Activated T-helper 1 cell treated with anti-CD3 and anti-CD28 coated beads, Interleukin-2, amount 50 U/mL, for 16 hours (primary cell): Measurements from ENCODE around the gene SOAT2.
"Not testable (repeated sequence)": the region's sequence is repeated elsewhere in the genome, so short reads cannot be mapped to it uniquely, and the experiment has no call there.

Experiments used
- DNase-seq, 2 donors: peaks; one replicate each; pipeline ENCODE4 v3.0.0-alpha.2; 2020; ENCODE audit warnings: low read depth in 1 of 2, low spot score in 1 of 2

Gene SOAT2

GRCh38 chr12:53101931-53102781 is 1.1 kb upstream of the SOAT2 start:
- DNase-seq = no peak

GRCh38 chr12:53103860-53104305 is 597 bp downstream of the SOAT2 start:
- DNase-seq = no peak

- no peak for DNase-seq
These were observed 2.0 kb downstream of the SOAT2 start for GRCh38 chr12:53105256-53105655.

DNA sequence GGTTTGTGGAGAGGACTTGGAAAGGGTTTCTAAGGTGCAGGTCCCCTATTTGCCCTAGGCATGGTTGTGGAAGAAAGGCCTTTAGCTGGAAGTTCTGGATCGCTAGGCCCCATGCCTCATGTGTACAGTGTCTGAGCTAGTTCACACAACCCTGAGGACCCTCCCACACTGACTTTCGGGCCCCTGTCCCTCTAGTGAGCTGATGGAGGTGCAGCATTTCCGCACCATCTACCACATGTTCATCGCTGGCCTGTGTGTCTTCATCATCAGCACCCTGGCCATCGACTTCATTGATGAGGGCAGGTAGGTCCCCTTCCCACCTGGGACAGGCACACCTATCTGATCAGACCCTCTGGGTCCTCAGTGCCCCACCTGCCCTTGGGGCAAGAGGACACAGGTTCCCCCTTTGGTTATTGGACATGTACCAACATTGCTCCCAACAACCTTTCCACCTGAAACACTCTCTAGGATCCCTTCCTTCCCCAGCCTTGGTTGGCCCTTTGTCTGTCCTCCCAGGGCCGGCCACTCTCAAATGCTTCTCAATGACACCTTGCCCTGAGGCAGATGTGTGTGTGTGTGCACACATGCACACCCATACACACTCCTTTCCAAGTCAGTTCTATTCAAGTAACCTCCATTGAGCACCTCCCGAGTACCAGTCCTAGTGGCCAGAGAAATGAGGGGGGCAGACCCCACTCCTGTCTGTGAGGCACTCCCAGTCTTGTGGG is 2.6 kb downstream of the SOAT2 start:
- no peak for DNase-seq

DNA sequence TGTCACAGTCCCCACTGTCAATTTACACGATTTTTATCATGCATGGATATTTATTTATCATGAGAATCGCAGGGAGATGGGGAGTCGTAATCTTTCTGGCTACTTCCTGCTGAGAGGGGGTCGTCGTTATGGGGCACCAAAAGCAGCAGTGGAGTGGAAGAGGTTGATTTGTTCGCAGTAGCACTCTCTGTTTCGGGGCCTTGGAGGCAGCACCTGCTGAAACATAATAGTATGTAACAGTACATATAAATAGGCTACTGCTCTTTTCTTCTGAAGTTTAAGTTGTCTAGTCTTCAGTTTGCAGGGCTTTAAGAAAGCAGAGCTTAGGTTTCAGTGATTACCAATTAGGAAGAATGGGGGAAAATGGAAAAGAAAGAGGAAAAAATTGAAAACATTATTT is 3.8 kb downstream of the SOAT2 start:
- DNase-seq = no peak

DNA sequence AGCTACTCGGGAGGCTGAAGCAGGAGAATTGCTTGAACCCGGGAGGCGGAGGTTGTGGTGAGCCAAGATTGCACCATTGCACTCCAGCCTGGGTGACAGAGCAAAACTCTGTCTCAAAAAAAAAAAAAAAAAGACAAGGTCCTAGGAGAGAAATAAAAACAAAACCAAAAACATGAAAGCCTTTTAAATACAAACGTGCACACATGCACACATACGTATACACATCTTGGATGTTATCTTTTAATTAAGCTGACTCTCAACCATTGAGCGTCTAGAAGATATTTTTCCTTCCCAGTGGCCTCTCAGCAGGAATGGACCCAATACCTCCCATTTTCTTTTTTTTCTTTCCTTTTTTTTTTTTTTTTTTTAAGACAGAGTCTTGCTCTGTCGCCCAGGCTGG is 9.1 kb downstream of the SOAT2 start:
- DNase-seq = not testable (repeated sequence)

- DNase-seq = no peak
These were observed 9.9 kb downstream of the SOAT2 start for GRCh38 chr12:53113136-53113705.

DNA sequence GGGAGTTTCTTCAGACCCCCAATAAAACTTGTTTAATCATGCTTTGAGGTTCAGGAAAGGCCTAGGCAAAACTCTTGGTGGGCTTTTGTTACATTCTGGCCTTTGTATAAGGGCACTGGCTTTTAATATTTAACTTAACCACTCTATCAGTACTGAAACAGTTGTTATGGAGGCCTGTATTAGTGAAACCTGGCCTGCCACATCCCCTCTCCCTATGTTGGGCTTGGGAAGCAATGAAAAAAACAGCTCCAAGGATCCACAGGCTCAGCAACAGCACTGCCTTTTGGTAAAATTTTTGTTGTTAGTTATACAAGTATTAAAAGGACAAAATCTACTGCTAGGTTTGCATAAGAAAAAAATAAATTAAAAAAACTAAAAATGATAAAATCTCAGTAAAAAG is 10.7 kb downstream of the SOAT2 start:
- no peak for DNase-seq

- DNase-seq = no peak
These were observed 12.0 kb downstream of the SOAT2 start for GRCh38 chr12:53115112-53115890.

GRCh38 chr12:53115891-53116648 is 12.8 kb downstream of the SOAT2 start:
- no peak for DNase-seq

DNA sequence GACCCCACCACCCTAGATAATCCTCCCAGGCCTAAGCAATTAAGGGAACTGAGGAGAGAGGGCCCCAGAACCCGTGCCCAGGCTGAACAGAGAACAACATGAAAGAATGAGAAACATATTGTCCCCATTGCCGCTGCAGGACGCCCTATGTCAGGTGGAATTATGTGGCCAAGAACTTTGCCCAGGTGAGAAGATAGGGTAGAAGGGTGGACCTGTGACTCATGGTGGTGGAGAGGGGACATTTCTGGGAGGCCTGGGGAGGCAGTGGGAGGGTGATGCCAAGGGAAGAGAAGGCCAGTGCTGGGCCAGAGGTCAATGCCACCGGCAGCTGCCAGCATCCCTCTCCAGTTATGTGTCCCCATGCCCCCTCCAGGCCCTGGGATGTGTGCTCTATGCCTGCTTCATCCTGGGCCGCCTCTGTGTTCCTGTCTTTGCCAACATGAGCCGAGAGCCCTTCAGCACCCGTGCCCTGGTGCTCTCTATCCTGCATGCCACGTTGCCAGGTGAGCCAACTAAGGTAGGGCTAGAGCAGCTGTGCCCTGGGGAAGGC is 15.5 kb downstream of the SOAT2 start:
- DNase-seq = no peak

DNA sequence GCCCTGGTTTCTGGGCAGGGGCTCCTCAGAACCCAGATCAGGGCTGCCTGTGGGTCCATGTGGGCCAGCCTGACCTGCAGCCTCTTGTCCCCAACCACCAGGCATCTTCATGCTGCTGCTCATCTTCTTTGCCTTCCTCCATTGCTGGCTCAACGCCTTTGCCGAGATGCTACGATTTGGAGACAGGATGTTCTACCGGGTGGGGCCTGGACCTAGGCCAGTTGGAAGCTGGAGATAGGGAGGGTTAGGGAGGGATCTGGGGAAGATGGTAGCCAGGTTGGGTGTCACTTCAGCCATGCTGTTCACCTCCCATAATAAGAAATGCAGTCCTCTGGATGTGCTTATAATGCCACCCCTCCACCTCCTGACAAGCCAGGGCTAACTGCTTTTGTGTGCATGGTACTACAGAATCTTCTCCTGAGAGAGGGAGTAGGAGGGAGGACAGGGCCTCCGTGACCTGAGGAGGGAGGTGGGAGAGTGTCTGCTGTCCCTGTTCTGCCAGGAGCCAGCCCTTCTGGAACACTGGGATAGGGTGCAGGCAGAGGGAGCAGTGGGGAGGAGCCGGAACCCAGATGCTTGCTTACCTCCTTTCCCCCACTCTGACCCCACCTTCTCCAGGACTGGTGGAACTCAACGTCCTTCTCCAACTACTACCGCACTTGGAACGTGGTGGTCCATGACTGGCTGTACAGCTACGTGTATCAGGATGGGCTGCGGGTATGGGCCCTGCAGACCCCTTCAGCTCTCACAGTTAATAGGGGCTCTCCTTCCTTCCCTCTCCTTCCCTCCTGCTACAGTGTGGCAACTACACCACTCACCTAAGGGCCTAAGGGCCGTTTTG is 17.6 kb downstream of the SOAT2 start:
- DNase-seq = no peak

DNA sequence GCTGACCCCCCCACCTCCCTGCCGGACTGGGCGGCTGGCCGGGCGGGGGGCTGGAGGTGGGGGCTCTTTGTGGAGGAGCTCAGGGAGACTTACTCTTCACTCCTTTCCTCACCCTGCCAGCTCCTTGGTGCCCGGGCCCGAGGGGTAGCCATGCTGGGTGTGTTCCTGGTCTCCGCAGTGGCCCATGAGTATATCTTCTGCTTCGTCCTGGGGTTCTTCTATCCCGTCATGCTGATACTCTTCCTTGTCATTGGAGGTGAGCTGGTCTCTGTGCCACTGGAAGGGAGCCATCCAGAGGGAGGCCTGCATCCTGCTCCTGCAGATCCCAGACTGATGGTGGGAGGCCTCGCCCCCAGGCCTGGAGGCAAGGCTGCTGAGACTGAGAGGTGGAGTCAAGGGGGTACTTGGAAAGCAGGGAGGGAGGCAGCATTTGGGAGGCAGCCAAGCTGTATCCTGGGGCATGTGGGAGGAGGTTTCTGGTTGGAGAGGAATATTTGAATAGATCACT is 19.7 kb downstream of the SOAT2 start:
- no peak for DNase-seq

- no peak for DNase-seq
These were observed 20.5 kb downstream of the SOAT2 start for GRCh38 chr12:53123578-53124351.

DNA sequence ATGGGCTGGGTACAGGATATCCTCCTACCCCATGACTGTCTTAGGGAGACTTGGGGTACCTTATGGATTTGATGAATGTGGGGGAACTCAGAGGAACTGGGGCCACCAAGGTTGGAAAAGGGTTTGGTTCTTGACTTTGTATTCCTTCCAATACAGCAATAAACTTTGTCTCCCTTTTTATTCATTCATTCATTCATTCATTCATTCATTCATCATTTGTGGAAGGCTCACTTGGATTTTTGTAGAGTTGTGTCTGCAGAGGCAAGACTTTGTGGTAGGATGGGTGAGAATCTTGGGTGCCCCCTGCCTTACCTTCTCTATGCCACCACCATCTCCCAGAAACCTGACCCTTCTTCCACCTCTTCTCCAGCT is 21.1 kb downstream of the SOAT2 start:
- no peak for DNase-seq

DNA sequence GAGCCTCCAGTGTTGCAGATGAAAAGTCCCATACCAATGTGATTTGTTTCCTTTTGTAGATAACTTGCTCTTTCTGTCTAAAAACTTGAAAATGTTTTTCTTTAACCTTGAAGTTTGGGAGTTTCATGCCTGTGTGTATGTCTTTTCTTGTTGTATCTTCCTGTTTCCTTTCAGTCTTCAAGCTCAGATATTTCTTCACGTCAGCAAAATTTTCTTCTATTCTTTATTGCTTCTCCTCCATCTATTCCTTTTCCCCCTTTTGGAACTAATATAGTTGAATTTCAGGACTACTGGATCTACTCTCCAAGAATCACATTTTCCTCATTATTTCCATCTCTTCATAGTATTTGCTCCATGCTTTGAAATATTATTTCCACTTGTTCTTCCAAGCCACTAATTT is 23.9 kb downstream of the SOAT2 start:
- DNase-seq = no peak

GRCh38 chr12:53128780-53129569 is 25.7 kb downstream of the SOAT2 start:
- no peak for DNase-seq

DNA sequence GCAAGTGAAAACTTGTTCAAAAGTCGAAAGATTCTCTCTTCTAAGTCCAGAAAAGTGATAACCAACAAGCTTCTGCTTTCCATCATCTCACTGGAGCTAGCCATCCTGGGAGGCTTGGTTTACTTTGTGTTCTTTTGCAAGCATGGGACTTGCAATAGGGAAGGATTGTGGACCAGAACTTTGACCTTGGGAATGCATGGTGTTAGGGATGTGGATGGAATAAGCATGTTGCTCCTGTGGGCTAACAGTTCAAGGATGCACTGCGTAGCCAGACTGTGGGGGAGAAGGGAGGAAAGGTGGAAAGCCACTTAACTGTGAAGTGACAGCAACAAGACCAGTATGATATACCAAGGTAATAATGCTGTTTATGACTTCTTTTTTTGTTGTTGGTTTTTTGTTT is 28.6 kb downstream of the SOAT2 start:
- no peak for DNase-seq
